Measurements from ENCODE around the gene MACROD1. TPM values are rescaled to one million over a fixed set of nuclear protein-coding genes. Genes with fewer than 3 reads are reported as not detected.
"Not testable (repeated sequence)": the region's sequence is repeated elsewhere in the genome, so short reads cannot be mapped to it uniquely, and the experiment has no call there.

MACROD1 gene
- total RNA-seq, 1 donor from 2014 or later: 4.1 TPM

DNA sequence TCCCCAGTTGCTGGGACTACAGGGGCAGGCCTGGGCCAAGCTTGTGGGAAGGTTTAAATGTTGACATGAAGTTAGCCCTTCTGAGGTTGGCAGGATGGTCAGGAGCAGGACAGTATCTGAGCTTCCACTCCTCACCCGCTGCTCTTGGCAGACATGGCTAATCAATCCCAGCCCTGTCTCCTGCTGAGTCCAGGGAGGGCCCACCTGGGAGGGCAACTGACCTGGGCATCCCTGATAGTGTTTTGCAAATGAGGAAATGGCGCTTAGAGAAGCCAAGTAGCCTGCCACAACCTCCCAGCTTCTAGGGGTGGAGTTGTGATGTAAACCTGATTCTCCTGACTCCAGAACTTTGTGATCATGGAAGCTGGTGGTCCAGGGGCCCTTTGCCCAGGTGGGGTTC is 113.5 kb downstream of the MACROD1 start:
- no peak for DNase-seq (ENCODE audit: low spot score)
- Mint-ChIP-seq H3K9me3 (ENCODE audit: unreplicated experiment) (no peaks in the 10 kb centered on the region), H3K27me3 (ENCODE audit: unreplicated experiment) (peaks cover 1% of the 10 kb centered on the region)

DNA sequence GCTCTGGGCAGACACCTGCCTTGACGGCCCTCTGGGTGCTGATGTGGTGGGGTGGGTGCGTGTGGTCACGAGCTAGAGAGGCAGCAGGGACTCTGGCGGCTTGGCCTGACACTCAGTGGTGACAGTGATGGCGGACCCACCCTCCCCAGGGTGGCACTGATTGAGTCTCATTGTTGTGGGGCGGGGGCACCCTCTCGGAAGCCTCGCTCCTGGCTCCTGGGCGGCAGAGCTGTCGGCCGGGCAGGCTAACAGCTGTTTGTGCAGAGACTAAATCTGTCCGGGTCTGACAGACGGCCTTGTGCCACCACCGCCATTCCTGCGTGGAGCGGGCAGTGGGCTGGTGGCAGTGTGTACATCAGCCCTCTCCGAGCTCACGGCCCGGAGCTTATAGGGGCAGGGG is 114.6 kb downstream of the MACROD1 start:
- Mint-ChIP-seq H3K4me3 (ENCODE audit: unreplicated experiment) (no peak overlapping the region), H3K27me3 (ENCODE audit: unreplicated experiment) (peaks cover 1% of the 10 kb centered on the region), H3K27ac (ENCODE audit: unreplicated experiment) (no peak overlapping the region), H3K36me3 (ENCODE audit: low read depth, unreplicated experiment) (no peaks in the 10 kb centered on the region), H3K4me1 (ENCODE audit: unreplicated experiment) (peaks cover 3% of the 10 kb centered on the region), H3K9me3 (ENCODE audit: unreplicated experiment) (no peaks in the 10 kb centered on the region)
- TF ChIP-seq, protein P1, sequence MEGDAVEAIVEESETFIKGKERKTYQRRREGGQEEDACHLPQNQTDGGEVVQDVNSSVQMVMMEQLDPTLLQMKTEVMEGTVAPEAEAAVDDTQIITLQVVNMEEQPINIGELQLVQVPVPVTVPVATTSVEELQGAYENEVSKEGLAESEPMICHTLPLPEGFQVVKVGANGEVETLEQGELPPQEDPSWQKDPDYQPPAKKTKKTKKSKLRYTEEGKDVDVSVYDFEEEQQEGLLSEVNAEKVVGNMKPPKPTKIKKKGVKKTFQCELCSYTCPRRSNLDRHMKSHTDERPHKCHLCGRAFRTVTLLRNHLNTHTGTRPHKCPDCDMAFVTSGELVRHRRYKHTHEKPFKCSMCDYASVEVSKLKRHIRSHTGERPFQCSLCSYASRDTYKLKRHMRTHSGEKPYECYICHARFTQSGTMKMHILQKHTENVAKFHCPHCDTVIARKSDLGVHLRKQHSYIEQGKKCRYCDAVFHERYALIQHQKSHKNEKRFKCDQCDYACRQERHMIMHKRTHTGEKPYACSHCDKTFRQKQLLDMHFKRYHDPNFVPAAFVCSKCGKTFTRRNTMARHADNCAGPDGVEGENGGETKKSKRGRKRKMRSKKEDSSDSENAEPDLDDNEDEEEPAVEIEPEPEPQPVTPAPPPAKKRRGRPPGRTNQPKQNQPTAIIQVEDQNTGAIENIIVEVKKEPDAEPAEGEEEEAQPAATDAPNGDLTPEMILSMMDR (IDR thresholded peaks at IDR 0.05; ENCODE audit: unreplicated experiment): no peak
- no peak for DNase-seq (ENCODE audit: low spot score)

More for the DNA sequence above, 113.5 kb downstream of the MACROD1 start:
- TF ChIP-seq, protein P1 (IDR thresholded peaks at IDR 0.05; ENCODE audit: unreplicated experiment): no peak
- Mint-ChIP-seq H3K4me1 (ENCODE audit: unreplicated experiment) (peaks cover 3% of the 10 kb centered on the region), H3K27ac (ENCODE audit: unreplicated experiment) (no peak overlapping the region), H3K4me3 (ENCODE audit: unreplicated experiment) (no peak overlapping the region), H3K36me3 (ENCODE audit: low read depth, unreplicated experiment) (no peaks in the 10 kb centered on the region)

DNA sequence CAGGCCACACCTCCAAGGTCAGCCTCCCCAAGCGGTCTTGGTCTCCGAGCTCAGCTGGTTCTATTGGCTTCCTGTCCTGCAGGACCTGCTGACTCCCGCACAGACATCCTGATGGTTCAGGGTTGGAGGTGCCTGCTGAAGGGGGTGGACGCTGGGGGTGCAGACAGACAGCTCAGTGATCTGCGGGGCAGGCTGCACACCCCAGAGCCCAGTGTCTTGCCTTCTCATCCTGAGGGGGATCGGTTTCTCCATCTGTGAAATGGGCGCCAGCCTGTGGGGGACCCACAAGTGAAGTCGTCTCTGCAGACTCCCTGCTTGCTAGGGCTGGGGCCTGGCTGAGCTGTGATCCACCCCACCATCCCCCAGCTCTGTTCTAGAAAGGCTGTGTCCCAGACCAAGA is 116.4 kb downstream of the MACROD1 start:
- Mint-ChIP-seq H3K36me3 (ENCODE audit: low read depth, unreplicated experiment) (no peaks in the 10 kb centered on the region), H3K27ac (ENCODE audit: unreplicated experiment) (no peak overlapping the region), H3K4me1 (ENCODE audit: unreplicated experiment) (peaks cover 3% of the 10 kb centered on the region), H3K4me3 (ENCODE audit: unreplicated experiment) (no peak overlapping the region), H3K9me3 (ENCODE audit: unreplicated experiment) (no peaks in the 10 kb centered on the region), H3K27me3 (ENCODE audit: unreplicated experiment) (peaks cover under 1% of the 10 kb centered on the region)
- DNase-seq (ENCODE audit: low spot score): no peak
- TF ChIP-seq, protein P1 (IDR thresholded peaks at IDR 0.05; ENCODE audit: unreplicated experiment): no peak

DNA sequence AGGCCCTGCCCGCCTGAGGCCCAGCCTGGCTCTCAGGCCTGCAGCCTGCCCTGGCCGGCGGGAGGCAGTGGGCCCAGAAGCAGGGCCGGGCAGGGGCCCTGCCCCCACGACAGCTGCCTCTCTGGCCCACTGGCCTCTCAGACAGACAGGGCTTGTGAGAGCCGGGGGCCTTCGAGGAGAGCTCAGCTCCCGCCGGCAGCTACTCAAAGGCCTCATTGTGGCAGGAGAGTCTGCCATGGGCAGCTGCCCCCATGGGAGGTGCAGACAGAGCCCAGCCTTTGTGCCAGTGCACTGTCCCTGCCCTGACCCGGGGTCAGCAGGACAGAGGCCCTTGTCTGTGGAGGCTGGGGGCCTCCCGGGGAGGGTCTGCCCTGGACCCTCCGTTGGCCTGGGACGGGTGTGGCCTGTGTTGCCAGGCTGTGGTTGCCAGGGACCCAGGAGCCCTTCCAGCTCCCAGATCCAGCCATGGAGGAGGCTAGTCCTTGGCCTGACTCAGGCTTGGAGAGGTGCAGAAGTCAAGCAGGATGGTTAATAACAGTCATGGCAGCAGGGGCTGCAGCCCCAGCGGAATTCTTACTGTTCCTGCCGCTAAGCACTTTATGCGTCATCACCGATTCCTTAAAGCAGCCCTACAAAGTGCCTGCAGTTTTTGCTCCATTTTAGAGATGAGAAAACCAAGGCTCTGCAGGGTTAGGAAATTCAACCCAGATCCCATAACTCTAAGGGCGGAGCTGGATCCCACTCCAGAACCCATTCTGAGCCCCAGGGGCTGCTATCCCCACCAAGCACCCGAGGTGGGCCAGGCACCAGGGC is 117.7 kb downstream of the MACROD1 start:
- TF ChIP-seq, protein P1 (IDR thresholded peaks at IDR 0.05; ENCODE audit: unreplicated experiment): no peak
- H3K4me3 Mint-ChIP-seq (ENCODE audit: unreplicated experiment): no peak overlapping the region
- DNase-seq (ENCODE audit: low spot score): no peak

DNA sequence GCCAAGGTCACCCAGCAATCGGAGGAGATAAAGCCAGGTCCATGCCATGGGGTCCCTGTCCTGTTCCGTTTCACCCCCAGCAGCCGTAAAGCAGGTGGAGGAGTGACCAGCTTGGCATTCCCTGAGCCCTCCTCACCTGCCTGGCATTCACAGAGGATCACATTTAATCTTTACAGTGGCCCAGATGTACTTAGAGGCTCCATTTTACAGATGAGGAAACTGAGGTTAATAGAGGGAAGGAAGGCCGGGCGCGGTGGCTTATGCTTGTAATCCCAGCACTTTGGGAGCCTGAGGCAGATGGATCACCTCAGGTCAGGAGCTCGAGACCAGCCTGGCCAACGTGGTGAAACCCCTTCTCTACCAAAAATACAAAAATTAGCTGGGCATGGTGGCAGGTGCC is 118.5 kb downstream of the MACROD1 start:
- not testable (repeated sequence) for DNase-seq (ENCODE audit: low spot score); H3K4me1 Mint-ChIP-seq (ENCODE audit: unreplicated experiment); H3K36me3 Mint-ChIP-seq (ENCODE audit: low read depth, unreplicated experiment); H3K27ac Mint-ChIP-seq (ENCODE audit: unreplicated experiment); H3K27me3 Mint-ChIP-seq (ENCODE audit: unreplicated experiment); H3K9me3 Mint-ChIP-seq (ENCODE audit: unreplicated experiment); H3K4me3 Mint-ChIP-seq (ENCODE audit: unreplicated experiment)

More for the DNA sequence above, 117.7 kb downstream of the MACROD1 start:
- H3K27me3 Mint-ChIP-seq (ENCODE audit: unreplicated experiment): peaks cover 4% of the 10 kb centered on the region
- peaks cover 3% of the 10 kb centered on the region for H3K4me1 Mint-ChIP-seq (ENCODE audit: unreplicated experiment)
- H3K9me3 Mint-ChIP-seq (ENCODE audit: unreplicated experiment): no peaks in the 10 kb centered on the region
- no peak overlapping the region for H3K27ac Mint-ChIP-seq (ENCODE audit: unreplicated experiment)
- H3K36me3 Mint-ChIP-seq (ENCODE audit: low read depth, unreplicated experiment): no peaks in the 10 kb centered on the region
